Stimulated activated CD8-positive, alpha-beta memory T cell treated with anti-CD3 and anti-CD28 coated beads, Interleukin-2, amount 100 ng/mL, for 1 hour (primary cell): ENCODE data around the gene IQSEC3.
"Not testable (repeated sequence)": the region's sequence is repeated elsewhere in the genome, so short reads cannot be mapped to it uniquely, and the experiment has no call there.

ENCODE experiments used
- DNase-seq, 2 donors: peaks; one replicate each; pipeline ENCODE4 v3.0.0-alpha.2; 2020; ENCODE audit warnings: low read depth in 2 of 2

The IQSEC3 gene

DNA sequence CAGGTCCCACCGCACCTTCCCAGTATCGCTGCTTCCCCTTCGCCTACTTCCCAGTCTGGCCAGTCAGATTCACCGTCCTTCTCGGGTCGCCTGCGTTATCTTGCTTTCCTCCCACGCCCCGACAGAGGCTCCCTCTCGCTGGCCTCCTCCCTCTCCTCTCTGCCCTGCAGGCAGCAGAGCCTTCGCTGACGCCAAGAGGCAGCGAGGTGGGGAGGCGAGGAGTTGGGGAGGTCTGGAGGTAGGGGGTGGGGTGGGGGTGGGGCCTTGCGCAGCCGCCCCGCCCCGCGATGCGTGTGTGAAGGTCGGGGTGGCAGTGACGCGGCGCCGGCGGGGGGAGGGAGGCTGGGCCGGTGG, at the start of gene IQSEC3:
TSS of gene IQSEC3 (plus strand) at position 340 of the 354 bp plus-strand sequence. CDS start 116 bp downstream, outside the sequence.
- not testable (repeated sequence) for DNase-seq

DNA sequence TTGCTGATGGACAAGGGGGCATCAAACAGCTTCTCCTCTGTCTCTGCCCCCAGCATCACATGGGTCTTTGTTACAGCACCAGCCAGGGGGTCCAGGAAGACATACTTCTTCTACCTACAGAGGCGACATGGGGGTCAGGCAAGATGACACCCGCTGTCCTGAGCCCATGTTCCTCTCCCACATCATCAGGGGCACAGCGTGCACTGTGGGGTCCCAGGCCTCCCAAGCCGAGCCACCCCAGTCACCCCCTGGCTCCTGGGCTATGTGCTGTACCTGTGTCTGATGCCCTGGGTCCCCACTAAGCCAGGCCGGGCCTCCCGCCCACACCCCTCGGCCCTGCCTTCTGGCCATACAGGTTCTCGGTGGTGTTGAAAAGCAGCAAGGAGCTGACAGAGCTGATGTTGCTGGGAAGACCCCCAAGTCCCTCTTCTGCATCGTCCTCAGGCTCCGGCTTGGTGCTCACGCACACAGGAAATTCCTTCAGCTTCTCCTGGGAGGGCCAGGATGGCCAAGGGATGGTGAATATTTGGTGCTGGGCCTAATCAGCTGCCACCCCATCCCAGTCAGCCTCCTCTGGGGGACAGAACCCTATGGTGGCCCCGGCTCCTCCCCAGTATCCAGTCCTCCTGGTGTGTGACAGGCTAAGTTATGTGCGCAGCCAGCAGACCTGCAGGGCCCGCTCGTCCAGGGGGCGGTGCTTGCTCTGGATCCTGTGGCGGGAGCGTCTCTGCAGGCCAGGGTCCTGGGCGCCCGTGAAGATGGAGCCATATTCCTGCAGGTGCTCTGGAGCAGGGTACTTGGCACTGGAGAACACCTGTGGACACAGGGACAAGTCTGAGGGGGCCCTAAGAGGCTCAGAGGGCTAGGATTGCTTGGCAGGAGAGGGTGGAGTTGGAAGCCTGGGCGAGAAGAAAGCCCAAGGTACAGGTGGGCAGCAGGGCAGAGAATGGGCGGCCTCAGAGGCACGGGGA, 48.9 kb upstream of the IQSEC3 start:
- not testable (repeated sequence) for DNase-seq

DNA sequence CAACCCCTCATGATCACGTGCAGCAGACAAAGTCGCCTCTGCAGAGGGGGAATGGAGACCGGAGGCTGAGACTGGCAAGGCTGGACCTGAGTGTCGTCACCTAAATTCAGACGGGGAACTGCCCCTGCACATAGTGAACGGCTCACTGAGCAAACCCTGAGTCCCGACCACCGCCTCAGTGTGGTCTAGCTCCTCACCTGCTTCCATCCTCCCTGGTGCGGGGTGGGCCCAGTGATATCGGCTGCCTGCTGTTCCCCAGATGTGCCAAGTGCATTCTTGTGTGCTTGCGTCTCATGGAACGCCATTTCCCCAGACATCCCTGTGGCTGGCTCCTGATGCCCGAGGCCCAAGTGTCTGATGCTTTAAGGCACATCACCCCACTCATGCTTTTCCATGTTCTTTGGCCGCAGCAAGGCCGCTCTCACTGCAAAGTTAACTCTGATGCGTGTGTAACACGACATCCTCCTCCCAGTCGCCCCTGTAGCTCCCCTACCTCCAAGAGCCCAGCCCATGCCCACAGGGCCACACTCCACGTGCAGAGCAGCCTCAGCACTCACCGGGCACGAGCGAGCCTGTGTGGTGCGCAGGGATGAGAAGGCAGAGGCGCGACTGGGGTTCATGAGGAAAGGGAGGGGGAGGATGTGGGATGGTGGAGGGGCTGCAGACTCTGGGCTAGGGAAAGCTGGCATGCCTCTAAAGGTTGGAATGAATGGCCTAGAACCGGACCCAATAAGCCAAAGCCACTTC, 47.6 kb upstream of the IQSEC3 start:
- DNase-seq: not testable (repeated sequence)

DNA sequence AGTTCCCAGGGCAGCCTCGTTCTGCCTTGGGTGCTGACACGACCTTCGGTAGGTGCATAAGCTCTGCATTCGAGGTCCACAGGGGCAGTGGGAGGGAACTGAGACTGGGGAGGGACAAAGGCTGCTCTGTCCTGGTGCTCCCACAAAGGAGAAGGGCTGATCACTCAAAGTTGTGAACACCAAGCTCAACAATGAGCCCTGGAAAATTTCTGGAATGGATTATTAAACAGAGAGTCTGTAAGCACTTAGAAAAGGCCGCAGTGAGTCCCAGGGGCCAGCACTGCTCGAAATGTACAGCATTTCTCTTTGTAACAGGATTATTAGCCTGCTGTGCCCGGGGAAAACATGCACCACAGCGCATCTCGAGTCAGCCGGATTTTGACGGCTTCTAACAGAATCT, 46.7 kb upstream of the IQSEC3 start:
- not testable (repeated sequence) for DNase-seq

DNA sequence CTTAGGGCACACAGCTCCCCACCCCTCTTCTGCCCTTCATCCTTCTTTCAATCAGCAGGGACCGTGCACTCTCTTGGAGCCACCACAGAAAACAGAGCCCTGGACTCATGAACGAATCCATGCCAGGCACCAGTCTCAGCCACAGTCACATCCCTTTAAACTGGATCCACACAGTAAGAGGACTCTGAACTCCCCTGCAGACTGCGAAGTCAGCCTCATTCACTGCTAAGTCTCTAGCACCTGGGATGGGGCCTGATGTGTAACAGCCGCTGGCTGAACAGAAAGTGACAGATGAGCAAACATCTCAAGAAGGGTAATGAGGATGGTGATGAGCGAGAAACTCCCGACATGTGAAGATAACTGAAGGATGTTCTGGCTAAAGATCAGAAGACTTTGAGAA, 45.8 kb upstream of the IQSEC3 start:
- no peak for DNase-seq

DNA sequence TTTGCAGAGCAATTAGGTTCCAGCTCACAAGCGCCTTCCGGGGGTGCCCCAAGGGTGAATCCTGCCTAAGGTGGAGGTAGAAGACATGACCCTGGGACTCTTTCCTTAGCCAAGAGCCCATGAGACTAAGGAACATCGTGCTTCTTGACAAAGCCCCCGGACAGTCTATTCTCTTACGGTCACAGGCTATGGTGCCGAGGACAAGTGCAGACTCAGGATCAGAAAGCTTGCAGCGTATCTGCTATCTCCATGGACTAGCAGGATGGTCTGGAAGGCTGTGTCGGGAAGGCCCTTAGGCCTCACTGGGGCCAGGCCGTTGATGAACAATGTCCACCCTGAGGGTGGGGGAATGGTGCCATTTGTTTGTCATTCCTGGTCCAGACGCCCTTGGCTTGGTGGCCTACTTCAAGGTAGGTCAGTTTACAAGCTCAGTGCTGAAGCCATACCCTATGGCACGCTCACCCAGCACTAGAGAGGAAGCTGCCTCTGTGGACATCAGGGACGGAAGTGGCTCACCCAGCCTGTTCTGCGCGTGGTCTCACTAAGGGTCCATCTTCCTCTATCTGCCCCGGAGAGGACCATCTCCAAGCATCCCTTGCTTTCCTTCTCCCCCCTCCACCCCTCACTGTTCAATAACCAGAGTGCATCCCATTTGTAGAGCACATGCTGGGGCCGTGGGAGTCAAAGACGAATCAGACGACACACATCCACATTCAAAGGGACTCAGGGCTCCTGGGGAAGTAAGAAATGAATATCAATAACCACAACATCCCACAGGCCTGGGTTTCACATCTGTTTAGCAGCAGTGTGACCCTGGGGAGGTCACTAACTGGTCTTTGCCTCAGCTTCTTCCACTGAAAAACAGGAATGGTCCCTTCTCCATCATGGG, 45.0 kb upstream of the IQSEC3 start:
- no peak for DNase-seq

DNA sequence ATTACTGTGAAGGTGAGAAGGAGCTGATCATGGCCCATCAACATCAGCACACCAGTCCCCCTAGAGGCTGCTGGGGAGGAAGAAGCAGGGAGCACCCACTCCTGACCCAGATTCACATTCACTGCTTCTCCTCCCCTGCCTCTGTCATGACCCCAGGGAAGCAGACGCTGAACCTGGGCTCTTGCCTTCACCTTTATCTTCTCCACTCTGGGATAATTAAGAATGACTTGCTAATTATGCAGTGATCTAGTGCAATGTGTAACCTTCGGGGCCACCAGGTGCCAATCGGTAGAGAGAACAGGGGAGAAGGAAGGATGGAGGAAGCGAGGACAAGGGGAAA, 44.4 kb upstream of the IQSEC3 start:
- DNase-seq: no peak

DNA sequence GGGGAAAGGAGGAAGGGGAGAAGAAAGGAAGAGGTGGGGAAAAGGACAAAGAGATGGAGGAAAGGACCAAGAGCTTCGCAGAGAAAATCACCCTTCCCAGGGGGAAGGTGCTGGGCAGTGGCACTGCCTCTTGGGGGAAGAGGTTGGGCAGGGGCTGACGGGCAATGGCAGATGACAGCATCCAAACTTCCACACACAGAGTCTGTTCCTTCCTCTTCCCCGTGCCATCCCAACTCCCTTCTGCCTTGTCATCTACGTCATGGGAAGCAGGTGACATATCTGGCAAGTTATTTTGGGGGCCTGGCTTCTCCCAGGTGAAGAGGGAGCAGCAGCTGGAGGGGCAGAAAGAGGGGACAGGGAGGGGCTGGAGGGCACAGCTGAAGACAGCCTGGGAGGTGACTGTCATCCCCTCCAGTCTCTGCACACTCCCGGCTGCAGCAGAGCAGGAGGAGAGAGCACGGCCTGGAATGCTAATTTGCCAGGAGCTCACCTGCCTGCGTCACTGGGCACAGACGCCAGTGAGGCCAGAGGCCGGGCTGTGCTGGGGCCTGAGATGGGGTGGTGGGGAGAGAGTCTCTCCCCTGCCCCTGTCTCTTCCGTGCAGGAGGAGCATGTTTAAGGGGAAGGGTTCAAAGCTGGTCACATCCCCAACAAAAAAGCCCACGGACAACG, 43.9 kb upstream of the IQSEC3 start:
- DNase-seq: no peak

DNA sequence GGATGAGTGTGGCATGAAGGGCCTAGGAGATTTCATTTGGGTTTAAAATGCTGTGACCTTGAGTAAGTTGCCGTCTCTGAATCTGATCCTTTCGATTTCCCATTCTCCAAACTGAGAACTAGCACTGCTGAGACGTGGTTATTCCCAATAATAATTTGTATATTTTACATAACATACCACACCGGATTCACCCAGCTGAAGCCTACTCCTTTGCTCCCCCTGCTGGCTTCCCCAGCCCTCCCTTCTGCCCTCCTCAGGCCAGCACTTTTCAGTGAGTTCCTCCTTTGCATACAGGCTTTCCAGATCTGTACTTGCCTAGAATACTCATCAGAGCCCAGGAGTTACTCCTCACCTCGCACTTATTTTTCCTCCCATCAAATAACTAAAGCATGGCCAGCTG, 38.7 kb upstream of the IQSEC3 start:
- not testable (repeated sequence) for DNase-seq

DNA sequence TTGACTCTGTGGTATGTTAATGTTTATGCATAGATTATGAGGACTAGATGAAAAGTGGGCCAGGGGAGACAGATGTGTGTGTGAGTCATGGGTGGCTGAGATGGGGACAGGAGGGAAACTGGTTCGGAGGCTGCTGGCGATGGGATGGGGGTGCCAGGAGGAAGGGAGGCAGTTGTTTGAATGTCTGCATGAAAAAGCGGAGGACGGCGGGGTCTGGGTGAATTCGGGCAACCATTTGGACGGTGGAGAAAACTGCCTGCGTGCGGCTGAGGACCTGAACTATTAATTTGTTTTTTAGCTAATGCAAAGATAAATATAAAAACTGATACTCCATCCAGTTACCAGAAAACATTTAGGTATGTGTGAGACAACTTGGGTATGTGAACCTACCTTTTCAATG, 27.8 kb upstream of the IQSEC3 start:
- DNase-seq: not testable (repeated sequence)

DNA sequence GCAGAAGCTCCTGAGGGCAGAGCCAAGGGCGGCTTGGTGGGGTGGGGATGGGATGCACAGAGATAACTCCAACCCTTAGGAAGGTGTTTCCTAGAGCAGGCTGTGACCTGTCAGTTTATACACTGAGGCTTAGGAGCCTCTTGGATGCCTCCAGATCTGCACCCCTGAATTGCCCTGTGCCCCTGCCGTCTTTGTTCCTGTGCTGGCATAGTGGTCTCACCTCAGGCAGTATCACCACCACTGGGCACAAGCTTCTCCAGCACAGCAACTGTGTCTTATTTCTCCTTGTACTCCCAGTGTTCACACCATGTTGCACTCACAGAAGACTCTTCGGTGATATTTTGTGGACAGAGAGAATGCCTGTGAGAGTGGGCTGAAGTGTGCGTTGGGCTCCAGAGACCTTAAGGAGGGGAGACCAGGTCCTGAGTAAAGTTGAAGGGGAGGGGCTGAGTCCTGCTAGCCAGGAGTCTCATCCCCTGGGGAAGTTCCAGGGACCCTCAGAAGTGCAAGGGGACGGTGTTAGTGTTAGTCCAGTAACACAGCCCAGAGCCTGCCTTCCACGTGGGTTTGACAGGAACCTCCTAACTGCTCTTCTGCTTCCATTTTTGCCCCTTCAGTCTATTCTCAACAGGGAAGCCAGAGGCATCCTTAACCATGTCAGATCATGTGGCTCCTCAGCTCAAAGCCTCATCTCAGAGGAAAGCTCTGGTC, 26.9 kb upstream of the IQSEC3 start:
- not testable (repeated sequence) for DNase-seq

DNA sequence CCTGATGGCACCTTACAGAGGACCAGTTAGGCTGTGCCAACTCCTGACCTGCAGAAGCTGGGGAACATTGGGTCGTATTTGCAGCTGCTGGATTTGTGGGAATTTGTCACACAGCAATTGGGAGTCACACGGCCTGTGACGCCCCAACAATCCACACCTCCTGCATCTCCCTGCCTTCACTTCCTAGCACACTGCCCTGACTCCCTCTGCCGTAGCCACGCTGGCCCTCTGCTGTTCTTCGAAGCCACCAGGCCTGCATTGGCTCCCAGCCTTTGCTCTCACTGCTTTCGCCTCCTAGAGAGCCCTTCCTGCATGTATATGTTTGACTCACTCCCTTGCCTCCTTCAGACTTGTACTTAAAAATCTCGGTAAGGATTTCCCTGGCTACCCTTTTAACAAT, 22.2 kb upstream of the IQSEC3 start:
- DNase-seq: not testable (repeated sequence)

DNA sequence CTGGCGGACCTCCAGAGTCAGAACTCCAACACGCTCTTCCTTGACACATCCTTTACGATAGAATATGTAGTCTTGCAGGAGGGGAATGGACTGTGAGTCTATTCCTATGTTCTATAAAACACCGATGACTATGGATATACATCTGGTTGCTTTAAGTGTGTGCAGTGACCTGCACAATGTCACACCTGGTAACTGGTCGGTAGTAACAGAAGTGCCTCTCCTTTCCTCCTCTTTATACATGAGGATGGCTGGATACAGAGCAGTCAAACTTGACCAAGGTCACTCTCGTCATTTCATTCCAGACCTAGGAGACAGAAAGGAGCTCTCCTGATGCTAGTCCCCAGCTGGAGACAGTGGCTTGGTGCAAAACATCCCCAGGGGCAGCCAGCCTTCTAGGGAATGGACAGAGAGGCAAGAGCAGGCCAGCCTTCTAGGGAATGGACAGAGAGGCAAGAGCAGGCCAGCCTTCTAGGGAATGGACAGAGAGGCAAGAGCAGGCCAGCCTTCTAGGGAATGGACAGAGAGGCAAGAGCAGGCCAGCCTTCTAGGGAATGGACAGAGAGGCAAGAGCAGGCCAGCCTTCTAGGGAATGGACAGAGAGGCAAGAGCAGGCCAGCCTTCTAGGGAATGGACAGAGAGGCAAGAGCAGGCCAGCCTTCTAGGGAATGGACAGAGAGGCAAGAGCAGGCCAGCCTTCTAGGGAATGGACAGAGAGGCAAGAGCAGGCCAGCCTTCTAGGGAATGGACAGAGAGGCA, 21.2 kb upstream of the IQSEC3 start:
- not testable (repeated sequence) for DNase-seq

DNA sequence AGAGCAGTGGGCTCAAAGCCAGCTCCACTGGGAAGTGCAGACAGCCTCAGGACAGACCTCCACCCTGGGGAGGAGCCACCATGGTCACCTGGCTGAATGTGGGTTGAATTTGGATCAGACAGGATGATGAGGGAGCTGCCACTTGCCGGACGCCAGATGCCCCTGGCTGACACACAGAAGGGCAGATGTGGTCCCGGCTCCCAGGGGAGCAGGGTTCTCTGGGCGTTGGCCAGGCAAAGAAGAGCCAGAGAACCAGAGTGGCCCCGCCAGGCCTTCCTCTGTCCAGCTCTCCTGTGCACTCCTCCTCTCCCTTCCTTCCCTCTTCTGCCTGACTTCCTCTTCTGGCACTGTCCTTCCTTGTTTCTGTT, 20.6 kb upstream of the IQSEC3 start:
- not testable (repeated sequence) for DNase-seq

DNA sequence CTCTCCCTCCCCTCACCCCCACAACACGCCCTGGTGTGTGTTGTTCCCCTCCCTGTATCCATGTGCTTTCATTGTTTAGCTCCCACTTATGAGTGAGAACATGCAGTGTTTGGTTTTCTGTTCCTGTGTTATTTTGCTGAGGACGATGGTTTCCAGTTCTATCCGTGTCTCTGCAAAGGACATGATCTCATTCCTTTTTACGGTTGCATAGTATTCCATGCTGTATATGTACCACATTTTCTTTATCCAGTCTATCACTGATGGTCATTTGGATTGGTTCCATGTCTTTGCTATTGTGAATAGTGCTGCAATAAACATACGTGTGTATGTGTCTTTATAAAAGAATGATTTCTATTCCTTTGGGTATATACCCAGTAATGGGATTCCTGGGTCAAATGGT, 20.0 kb upstream of the IQSEC3 start:
- DNase-seq: not testable (repeated sequence)

DNA sequence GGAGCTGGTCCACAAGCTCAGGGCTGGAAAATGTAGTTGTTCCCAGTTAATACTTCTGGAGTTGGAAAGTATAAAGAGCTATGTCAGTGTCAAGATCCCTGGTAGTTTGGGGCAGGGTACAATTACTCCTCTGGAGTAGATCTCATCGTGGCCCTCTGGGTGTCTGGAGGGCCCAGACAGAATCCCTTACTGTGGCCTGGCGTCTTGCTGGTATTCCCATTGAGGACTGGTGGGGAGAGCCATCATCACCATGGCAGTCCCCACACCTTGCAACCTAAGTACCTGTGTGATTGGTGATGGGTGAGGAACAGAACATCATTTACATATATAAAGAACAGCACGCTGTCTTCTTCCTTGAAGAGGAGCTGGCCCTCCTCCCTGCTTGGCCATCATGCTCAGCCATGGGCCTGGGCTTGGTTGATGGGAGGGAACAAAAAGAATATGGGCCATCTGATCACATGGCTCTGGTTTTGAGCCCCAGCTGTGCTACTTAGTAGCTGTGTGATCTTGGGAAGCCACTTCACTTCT, 18.8 kb upstream of the IQSEC3 start:
- DNase-seq: not testable (repeated sequence)

DNA sequence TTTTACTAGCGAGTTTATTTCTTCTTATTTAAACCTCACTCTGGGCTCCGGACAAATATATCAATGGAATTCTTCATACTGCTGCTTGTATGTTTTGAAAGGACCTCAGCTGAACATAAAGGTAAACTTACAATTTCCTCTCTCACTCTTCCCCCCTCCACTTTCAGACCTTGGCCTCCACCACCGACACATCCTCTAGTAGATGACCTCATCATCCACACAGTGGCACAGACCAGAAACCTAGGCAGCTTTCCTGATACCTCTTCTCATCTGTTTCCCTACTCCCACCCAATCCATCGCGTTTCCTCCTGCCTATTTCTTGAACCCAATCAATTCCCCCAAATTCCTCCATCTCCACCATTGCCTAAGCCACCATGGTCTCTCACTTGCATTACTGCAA, 17.4 kb upstream of the IQSEC3 start:
- not testable (repeated sequence) for DNase-seq

DNA sequence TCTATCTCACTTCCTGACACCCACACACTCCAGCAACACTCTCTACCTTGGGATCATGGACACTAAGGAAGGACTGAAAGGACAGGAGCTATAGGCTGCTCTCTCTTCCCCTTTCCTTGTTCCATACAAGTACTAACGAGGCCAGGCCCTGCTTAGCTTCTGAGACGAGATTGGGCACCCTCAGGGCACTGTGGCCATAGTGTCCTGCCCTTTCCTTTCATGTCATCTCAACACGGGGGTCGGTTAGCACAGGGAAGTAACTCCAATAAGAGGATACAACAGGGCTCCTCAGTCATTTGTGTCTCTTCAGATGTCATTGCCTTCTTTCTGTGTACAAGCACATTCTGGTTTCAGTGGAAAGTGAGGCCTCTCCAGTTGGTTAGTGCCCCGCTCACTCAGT, 15.5 kb upstream of the IQSEC3 start:
- DNase-seq: not testable (repeated sequence)

DNA sequence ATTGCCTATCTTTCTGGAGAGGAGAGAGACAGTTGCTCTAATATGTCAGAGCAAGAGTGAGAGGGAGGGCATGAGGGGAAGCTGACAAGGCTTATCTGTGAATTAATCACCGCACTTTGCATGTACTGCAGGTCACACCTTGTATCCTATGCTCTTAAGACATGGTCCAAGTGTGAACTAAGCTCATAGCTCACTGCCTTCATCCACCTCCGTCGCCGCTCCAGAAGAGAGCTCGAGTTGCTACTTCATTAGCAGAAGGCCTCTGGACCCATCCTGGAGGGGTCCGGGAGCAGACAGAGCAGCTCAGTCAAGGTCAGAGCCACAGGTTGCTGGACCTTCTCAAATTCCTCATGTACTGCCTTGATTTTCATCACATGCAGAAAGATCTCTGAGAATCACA, 14.6 kb upstream of the IQSEC3 start:
- not testable (repeated sequence) for DNase-seq
